Cardiac fibroblast (primary cell): Measurements from ENCODE around the gene L1CAM.

Source experiments
- DNase-seq, 2 donors: peaks; one replicate each; pipeline versions ENCODE4 v3.0.0 to v3.0.0-alpha.2; 2010; ENCODE audit warnings: low read depth in 2 of 2
- H3K4me3 ChIP-seq, 2 donors: replicated peaks in 1 of 2; 1 replicate in 1 of 2; 2 replicates in 1 of 2; pipeline ENCODE4 v1.5.1; 2011; ENCODE audit warnings: low read depth in 2 of 2, low read length in 2 of 2, mild to moderate bottlenecking in 2 of 2, moderate library complexity in 1 of 2
- CTCF ChIP-seq: IDR thresholded peaks from one replicate; pipeline ENCODE4 v1.5.1; 2011; ENCODE audit warnings: low read depth, mild to moderate bottlenecking, low read length, inconsistent platforms

L1CAM gene

GRCh38 chrX:153932220-153932915, 46.4 kb upstream of the L1CAM start:
- no peak for TF ChIP-seq CTCF
- H3K4me3 ChIP-seq = no peak overlapping the region
- no peak for DNase-seq

GRCh38 chrX:153931748-153932147, 45.8 kb upstream of the L1CAM start:
- no peak overlapping the region for H3K4me3 ChIP-seq
- TF ChIP-seq CTCF = no peak
- DNase-seq = no peak

DNA sequence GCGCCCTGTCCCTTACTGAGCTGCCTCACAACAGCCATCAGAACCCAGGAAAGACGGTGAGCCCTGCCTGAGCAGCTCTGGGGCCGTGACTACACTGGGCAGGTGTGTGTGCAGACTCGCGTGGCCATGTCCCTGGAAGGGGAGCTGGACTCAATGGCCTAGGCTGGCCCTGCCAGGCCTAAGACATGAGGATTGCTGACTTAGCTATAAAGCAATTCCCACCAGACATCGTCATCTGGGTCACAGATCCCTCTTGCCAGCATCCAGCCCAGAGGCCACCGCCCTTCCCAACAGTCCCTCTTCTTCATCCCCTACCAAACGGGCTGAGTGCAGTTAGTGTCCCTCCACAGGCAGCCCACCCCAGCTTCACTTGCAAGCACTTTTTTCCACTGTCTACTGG, 45.2 kb upstream of the L1CAM start:
- DNase-seq = no peak
- H3K4me3 ChIP-seq = no peak overlapping the region
- TF ChIP-seq CTCF = no peak

- H3K4me3 ChIP-seq = no peak overlapping the region
- TF ChIP-seq CTCF = no peak
Observed at GRCh38 chrX:153930011-153930910, 44.3 kb upstream of the L1CAM start.

DNA sequence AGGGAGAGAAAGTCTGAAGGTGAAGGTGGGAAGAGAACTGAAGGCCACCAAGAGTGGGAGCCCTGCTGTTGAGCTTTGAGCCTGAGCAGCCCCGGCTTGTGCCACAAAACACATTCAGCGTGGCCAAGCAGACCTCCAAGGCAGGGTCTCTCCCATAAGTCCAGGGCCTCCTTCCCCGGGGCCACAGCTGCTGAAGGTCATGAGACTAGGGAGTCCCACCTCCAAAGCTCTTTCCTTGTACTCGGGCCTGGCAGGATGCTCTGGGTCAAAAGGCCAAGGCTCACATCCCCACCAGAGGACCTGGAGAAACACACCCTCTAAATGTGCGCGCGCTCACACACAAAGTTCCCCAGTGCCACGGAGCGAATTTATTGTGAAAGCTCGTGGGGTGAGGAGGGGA, 43.6 kb upstream of the L1CAM start:
- no peak for DNase-seq
- H3K4me3 ChIP-seq = no peak overlapping the region
- no peak for TF ChIP-seq CTCF

More at GRCh38 chrX:153930011-153930910, 44.3 kb upstream of the L1CAM start:
- DNase-seq = no peak

- no peak for TF ChIP-seq CTCF
- no peak overlapping the region for H3K4me3 ChIP-seq
- DNase-seq = no peak
Observed at GRCh38 chrX:153928846-153929245, 42.9 kb upstream of the L1CAM start.
